ENCODE measurements around the gene CAPZB.

The CAPZB gene

GRCh38 chr1:19479351-19480120 is 5.8 kb downstream of the CAPZB start:
- no peak overlapping the region for H3K4me3 ChIP-seq (replicated peaks; ENCODE audit: low read depth, low read length)
- no peak for TF ChIP-seq CTCF (IDR thresholded peaks at IDR 0.05; ENCODE audit: low read length, missing control alignments)
- no peak for DNase-seq (ENCODE audit: low read depth)

GRCh38 chr1:19478322-19478721 is 7.0 kb downstream of the CAPZB start:
- no peak for DNase-seq (ENCODE audit: low read depth)
- H3K4me3 ChIP-seq (replicated peaks; ENCODE audit: low read depth, low read length), result no peak overlapping the region
- no peak for TF ChIP-seq CTCF (IDR thresholded peaks at IDR 0.05; ENCODE audit: low read length, missing control alignments)

- no peak for TF ChIP-seq CTCF (IDR thresholded peaks at IDR 0.05; ENCODE audit: low read length, missing control alignments)
- no peak for DNase-seq (ENCODE audit: low read depth)
- no peak overlapping the region for H3K4me3 ChIP-seq (replicated peaks; ENCODE audit: low read depth, low read length)
Measured at GRCh38 chr1:19477284-19478249, 7.8 kb downstream of the CAPZB start.

GRCh38 chr1:19476450-19477190 is 8.7 kb downstream of the CAPZB start:
- peak; percentile 47 for DNase-seq (ENCODE audit: low read depth)
- no peak overlapping the region for H3K4me3 ChIP-seq (replicated peaks; ENCODE audit: low read depth, low read length)
- no peak for TF ChIP-seq CTCF (IDR thresholded peaks at IDR 0.05; ENCODE audit: low read length, missing control alignments)

- no peak for DNase-seq (ENCODE audit: low read depth)
- no peak overlapping the region for H3K4me3 ChIP-seq (replicated peaks; ENCODE audit: low read depth, low read length)
- TF ChIP-seq CTCF (IDR thresholded peaks at IDR 0.05; ENCODE audit: low read length, missing control alignments), result no peak
Measured at GRCh38 chr1:19475296-19475695, 10.0 kb downstream of the CAPZB start.

GRCh38 chr1:19472174-19472573 is 13.2 kb downstream of the CAPZB start:
- no peak overlapping the region for H3K4me3 ChIP-seq (replicated peaks; ENCODE audit: low read depth, low read length)
- no peak for DNase-seq (ENCODE audit: low read depth)
- TF ChIP-seq CTCF (IDR thresholded peaks at IDR 0.05; ENCODE audit: low read length, missing control alignments), result no peak

Data from fibroblast of pulmonary artery (primary cell).